ENCODE measurements around the gene MACROD2. TPM values are rescaled to one million over a fixed set of nuclear protein-coding genes. Genes with fewer than 3 reads are reported as not detected.

Gene MACROD2
- polyA plus RNA-seq, 1 donor from 2014 or later, result 23.2 TPM

DNA sequence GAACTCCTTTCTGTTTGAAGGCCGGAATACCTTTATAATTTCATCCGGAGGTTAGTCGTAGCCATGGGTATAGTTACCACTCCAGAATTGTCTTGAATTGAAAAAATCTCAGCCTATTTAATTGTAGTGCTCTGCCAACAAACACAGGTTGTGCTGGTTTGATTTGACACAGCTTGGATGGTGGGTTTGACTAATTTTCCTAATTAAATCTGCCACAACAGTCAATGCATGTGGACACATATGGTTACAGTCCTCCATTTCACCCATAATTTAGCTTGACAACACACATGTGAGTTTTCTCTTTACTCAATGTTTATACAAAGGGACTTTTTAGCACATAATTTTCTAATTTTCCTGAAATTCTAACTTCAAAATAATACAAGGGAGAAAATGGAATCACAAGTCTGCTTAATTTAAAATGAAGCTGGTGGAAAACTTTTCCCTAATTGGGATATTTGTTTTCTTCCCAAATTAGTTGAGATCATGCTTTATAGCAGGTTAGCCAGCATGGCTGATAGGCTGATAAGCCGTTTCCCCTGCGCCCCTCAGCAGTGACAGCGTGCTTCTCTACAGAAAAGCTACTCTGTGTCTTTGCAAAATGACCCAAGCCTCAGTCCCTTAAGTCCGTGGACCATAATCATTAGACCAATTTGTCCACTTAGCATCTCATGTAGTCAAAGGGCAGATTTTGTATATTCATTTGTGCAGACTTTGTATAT, 805.5 kb downstream of the MACROD2 start:
- Histone ChIP-seq H3K79me2 (replicated peaks; ENCODE audit: insufficient read depth, low read length) (no peaks in the 10 kb centered on the region), H4K20me1 (ENCODE audit: insufficient read depth) (no peaks in the 10 kb centered on the region), H3K27me3 (ENCODE audit: insufficient read depth, low read depth, low read length) (no peaks in the 10 kb centered on the region), H3K4me2 (ENCODE audit: low read length) (no peak overlapping the region), H3K9ac (ENCODE audit: low read length) (no peak overlapping the region), H3K4me3 (ENCODE audit: low read length) (no peak overlapping the region), H3K27ac (ENCODE audit: low read length) (no peak overlapping the region), H3K9me2 (ENCODE audit: insufficient read depth, low read length) (no peaks in the 10 kb centered on the region), H3K9me3 (ENCODE audit: low read length) (no peaks in the 10 kb centered on the region), H2AFZ (ENCODE audit: low read depth, low read length) (no peak overlapping the region), H3K36me3 (ENCODE audit: insufficient read depth, low read length) (no peaks in the 10 kb centered on the region), H3F3A (ENCODE audit: insufficient read depth, low read length, poor library complexity, severe bottlenecking) (no peaks in the 10 kb centered on the region)
- TF ChIP-seq CTCF (IDR thresholded peaks at IDR 0.05; ENCODE audit: poor library complexity, severe bottlenecking) (no peak), MXI1 (conservative IDR thresholded peaks at IDR 0.05; ENCODE audit: poor library complexity, severe bottlenecking) (no peak), SMC3 (conservative IDR thresholded peaks at IDR 0.05; ENCODE audit: poor library complexity) (no peak)

GRCh38 chr20:14801591-14802325, 806.4 kb downstream of the MACROD2 start:
- no peaks in the 10 kb centered on the region for H4K20me1 ChIP-seq (ENCODE audit: insufficient read depth)
- no peaks in the 10 kb centered on the region for H3K9me2 ChIP-seq (ENCODE audit: insufficient read depth, low read length)
- H3K36me3 ChIP-seq (ENCODE audit: insufficient read depth, low read length), result no peaks in the 10 kb centered on the region
- H3K4me3 ChIP-seq (ENCODE audit: low read length), result no peak overlapping the region
- H3K9ac ChIP-seq (ENCODE audit: low read length), result no peak overlapping the region
- no peaks in the 10 kb centered on the region for H3K79me2 ChIP-seq (replicated peaks; ENCODE audit: insufficient read depth, low read length)
- H3K9me3 ChIP-seq (ENCODE audit: low read length), result peaks cover 6% of the 10 kb centered on the region
- no peak overlapping the region for H3K4me2 ChIP-seq (ENCODE audit: low read length)
- H3K27ac ChIP-seq (ENCODE audit: low read length), result no peak overlapping the region
- no peaks in the 10 kb centered on the region for H3K27me3 ChIP-seq (ENCODE audit: insufficient read depth, low read depth, low read length)
- H2AFZ ChIP-seq (ENCODE audit: low read depth, low read length), result no peak overlapping the region
- H3F3A ChIP-seq (ENCODE audit: insufficient read depth, low read length, poor library complexity, severe bottlenecking), result no peaks in the 10 kb centered on the region
- no peak for TF ChIP-seq SMC3 (conservative IDR thresholded peaks at IDR 0.05; ENCODE audit: poor library complexity)
- TF ChIP-seq POLR2AphosphoS5 (IDR thresholded peaks at IDR 0.05), result no peak
- no peak for TF ChIP-seq CTCF (IDR thresholded peaks at IDR 0.05; ENCODE audit: poor library complexity, severe bottlenecking)
- no peak for TF ChIP-seq REST (IDR thresholded peaks at IDR 0.05; ENCODE audit: borderline replicate concordance)
- TF ChIP-seq TAF1 (IDR thresholded peaks at IDR 0.05; ENCODE audit: low read depth), result no peak
- TF ChIP-seq RAD21 (conservative IDR thresholded peaks at IDR 0.05), result no peak
- no peak for TF ChIP-seq EZH2 (IDR thresholded peaks at IDR 0.05; ENCODE audit: borderline replicate concordance, insufficient read depth, low read length, poor library complexity, severe bottlenecking)
- TF ChIP-seq EP300 (conservative IDR thresholded peaks at IDR 0.05; ENCODE audit: poor library complexity, severe bottlenecking), result no peak
- TF ChIP-seq MXI1 (conservative IDR thresholded peaks at IDR 0.05; ENCODE audit: poor library complexity, severe bottlenecking), result no peak
